Stimulated activated CD8-positive, alpha-beta memory T cell treated with anti-CD3 and anti-CD28 coated beads, Interleukin-4, amount 100 ng/mL, for 1 hour (primary cell): ENCODE measurements around the gene PTCD2.

Source experiments
- DNase-seq, 2 donors: peaks; one replicate each; pipeline ENCODE4 v3.0.0-alpha.2; 2020; ENCODE audit warnings: low read depth in 2 of 2, low spot score in 1 of 2

PTCD2 gene

GRCh38 chr5:72338689-72339209 lies 18.6 kb downstream of the PTCD2 start:
- no peak for DNase-seq

- DNase-seq, result no peak
Observed at GRCh38 chr5:72346398-72346797, 26.2 kb downstream of the PTCD2 start.

GRCh38 chr5:72347801-72348308 lies 27.7 kb downstream of the PTCD2 start:
- DNase-seq, result no peak

- DNase-seq, result no peak
Observed at GRCh38 chr5:72351376-72351775, 31.2 kb downstream of the PTCD2 start.

GRCh38 chr5:72352616-72353015 lies 32.4 kb downstream of the PTCD2 start:
- no peak for DNase-seq

GRCh38 chr5:72353046-72353445 lies 32.9 kb downstream of the PTCD2 start:
- DNase-seq, result no peak

- no peak for DNase-seq
Observed at GRCh38 chr5:72355706-72356299, 35.6 kb downstream of the PTCD2 start.

GRCh38 chr5:72356361-72356760 lies 36.2 kb downstream of the PTCD2 start:
- DNase-seq, result no peak

- DNase-seq, result no peak
Observed at GRCh38 chr5:72358925-72359324, 38.8 kb downstream of the PTCD2 start.

GRCh38 chr5:72359886-72360285 lies 39.7 kb downstream of the PTCD2 start:
- no peak for DNase-seq

GRCh38 chr5:72363166-72363802 lies 43.1 kb downstream of the PTCD2 start:
- DNase-seq, result no peak

- DNase-seq, result no peak
Observed at GRCh38 chr5:72364171-72364570, 44.0 kb downstream of the PTCD2 start.

GRCh38 chr5:72364951-72365350 lies 44.8 kb downstream of the PTCD2 start:
- DNase-seq, result no peak

- DNase-seq, result peak in 1 of 2 donors; percentile 2
Observed at GRCh38 chr5:72366324-72366976, 46.3 kb downstream of the PTCD2 start.

GRCh38 chr5:72368271-72368670 lies 48.1 kb downstream of the PTCD2 start:
- DNase-seq, result no peak

- DNase-seq, result no peak
Observed at GRCh38 chr5:72369301-72369700, 49.1 kb downstream of the PTCD2 start.

- no peak for DNase-seq
Observed at GRCh38 chr5:72369711-72370110, 49.5 kb downstream of the PTCD2 start.

- no peak for DNase-seq
Observed at GRCh38 chr5:72372331-72372730, 52.2 kb downstream of the PTCD2 start.

- DNase-seq, result no peak
Observed at GRCh38 chr5:72372923-72373322, 52.8 kb downstream of the PTCD2 start.

GRCh38 chr5:72374844-72375243 lies 54.7 kb downstream of the PTCD2 start:
- no peak for DNase-seq

- DNase-seq, result no peak
Observed at GRCh38 chr5:72376381-72376780, 56.2 kb downstream of the PTCD2 start.
